ENCODE data around the gene RIN3. TPM values are rescaled to one million over a fixed set of nuclear protein-coding genes. Genes with fewer than 3 reads are reported as not detected.
A peak's percentile ranks its signal among the peaks of the same experiment; 100 is the strongest.

Gene RIN3
- total and polyA plus RNA-seq, 10 donors = 17.2 to 117 (median 75.7) TPM

DNA sequence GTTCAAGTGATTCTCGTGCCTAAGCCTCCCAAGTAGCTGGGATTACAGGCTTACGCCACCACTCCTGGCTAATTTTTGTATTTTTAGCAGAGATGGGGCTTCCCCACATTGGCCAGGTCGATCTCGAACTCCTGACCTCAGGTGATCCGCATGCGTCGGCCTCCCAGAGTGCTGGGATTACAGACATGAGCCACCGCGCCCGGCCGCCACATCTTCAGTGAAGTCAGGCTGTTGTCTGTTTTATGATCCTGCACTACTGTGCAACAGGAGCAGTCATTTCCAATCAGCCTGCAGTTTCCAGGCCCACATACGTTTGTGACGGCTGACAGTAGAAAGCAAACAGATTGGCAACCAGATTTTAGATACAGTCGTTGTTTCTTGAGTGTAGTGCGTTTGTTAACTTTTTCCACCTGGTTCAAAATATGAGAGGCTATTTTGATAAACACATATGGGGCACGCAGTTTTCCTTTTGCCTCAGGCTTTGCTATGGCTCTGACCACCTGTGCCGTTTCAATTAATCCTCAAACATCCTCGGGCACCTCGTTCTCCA, 160.1 kb downstream of the RIN3 start:
- peak; percentile 51 for DNase-seq
- H3K4me1 ChIP-seq = peaks cover 12 to 96% (median 63%) of the 10 kb centered on the region in 6 donors
- 76 to 92% (median 86%) methylated on average over 18 to 19 of the region's 19 CpGs for WGBS, 5 donors
- peaks cover 0 to 98% (median 29%) of the 10 kb centered on the region in 6 donors for H3K36me3 ChIP-seq
- no peaks in the 10 kb centered on the region for H3K27me3 ChIP-seq (replicated peaks in 1 of 7)
- no peaks in the 10 kb centered on the region for H3K9me3 ChIP-seq
- H3K27ac ChIP-seq = peak overlapping the region in 3 of 8 donors; percentile 12 to 86 (median 17)
- intact Hi-C loops (cut with DNase I; ENCODE audit: low total_unique reads) = no loop called here
- H3K4me3 ChIP-seq = no peak overlapping the region
- TF ChIP-seq, protein P1, sequence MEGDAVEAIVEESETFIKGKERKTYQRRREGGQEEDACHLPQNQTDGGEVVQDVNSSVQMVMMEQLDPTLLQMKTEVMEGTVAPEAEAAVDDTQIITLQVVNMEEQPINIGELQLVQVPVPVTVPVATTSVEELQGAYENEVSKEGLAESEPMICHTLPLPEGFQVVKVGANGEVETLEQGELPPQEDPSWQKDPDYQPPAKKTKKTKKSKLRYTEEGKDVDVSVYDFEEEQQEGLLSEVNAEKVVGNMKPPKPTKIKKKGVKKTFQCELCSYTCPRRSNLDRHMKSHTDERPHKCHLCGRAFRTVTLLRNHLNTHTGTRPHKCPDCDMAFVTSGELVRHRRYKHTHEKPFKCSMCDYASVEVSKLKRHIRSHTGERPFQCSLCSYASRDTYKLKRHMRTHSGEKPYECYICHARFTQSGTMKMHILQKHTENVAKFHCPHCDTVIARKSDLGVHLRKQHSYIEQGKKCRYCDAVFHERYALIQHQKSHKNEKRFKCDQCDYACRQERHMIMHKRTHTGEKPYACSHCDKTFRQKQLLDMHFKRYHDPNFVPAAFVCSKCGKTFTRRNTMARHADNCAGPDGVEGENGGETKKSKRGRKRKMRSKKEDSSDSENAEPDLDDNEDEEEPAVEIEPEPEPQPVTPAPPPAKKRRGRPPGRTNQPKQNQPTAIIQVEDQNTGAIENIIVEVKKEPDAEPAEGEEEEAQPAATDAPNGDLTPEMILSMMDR (IDR thresholded peaks at IDR 0.05 in 8 of 11, conservative IDR thresholded peaks at IDR 0.05 in 3 of 11) = no peak
- no peak for TF ChIP-seq POLR2A (IDR thresholded peaks at IDR 0.05)
- no peak for TF ChIP-seq POLR2AphosphoS5 (IDR thresholded peaks at IDR 0.05)

- H3K4me3 ChIP-seq = peak overlapping the region in 1 of 8 donors; percentile 29
- peaks cover 0 to 98% (median 39%) of the 10 kb centered on the region in 6 donors for H3K36me3 ChIP-seq
- 55 to 69% (median 66%) methylated on average over 4 to 6 of the region's 6 CpGs for WGBS, 5 donors
- intact Hi-C loops (cut with DNase I; ENCODE audit: low total_unique reads) = no loop called here
- H3K27ac ChIP-seq = peak overlapping the region in 7 of 8 donors; percentile 22 to 86 (median 71)
- peak; percentile 66 for DNase-seq
- H3K9me3 ChIP-seq = peaks cover 0 to 4% (median 0%) of the 10 kb centered on the region in 8 donors
- no peaks in the 10 kb centered on the region for H3K27me3 ChIP-seq (replicated peaks in 1 of 7)
- TF ChIP-seq POLR2A (IDR thresholded peaks at IDR 0.05) (no peak), POLR2AphosphoS5 (IDR thresholded peaks at IDR 0.05) (no peak)
- TF ChIP-seq, protein P1 (IDR thresholded peaks at IDR 0.05 in 8 of 11, conservative IDR thresholded peaks at IDR 0.05 in 3 of 11) = no peak
- peaks cover 12 to 90% (median 49%) of the 10 kb centered on the region in 6 donors for H3K4me1 ChIP-seq
Measured at GRCh38 chr14:92675421-92675820, 161.8 kb downstream of the RIN3 start.

DNA sequence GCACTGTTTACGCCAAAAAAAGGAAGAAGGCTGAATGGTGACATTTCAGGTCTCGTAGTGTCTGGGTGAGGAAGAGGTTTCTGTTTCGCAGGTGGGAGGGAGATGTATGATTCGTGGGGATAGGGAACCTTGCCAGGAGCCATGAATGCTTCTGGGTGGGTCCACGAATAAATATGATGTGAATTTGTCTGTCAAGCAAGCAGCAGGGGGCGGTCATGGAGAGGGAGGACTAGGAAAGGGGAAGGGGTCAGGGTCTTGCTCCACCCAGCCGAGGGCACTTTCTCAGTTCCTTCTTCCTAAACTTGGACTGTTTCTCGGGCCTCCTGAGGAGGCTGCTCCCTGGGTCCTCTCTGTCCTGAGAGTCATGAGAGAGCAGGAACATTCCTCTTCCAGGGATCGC, 162.4 kb downstream of the RIN3 start:
- TF ChIP-seq, protein P1 (IDR thresholded peaks at IDR 0.05 in 8 of 11, conservative IDR thresholded peaks at IDR 0.05 in 3 of 11) = peak in 1 of 11 experiments; percentile 13
- no peak for TF ChIP-seq POLR2A (IDR thresholded peaks at IDR 0.05)
- Histone ChIP-seq H3K36me3 (peaks cover 0 to 98% (median 40%) of the 10 kb centered on the region in 6 donors), H3K4me1 (peaks cover 16 to 90% (median 49%) of the 10 kb centered on the region in 6 donors), H3K27ac (peak overlapping the region in 7 of 8 donors; percentile 22 to 86 (median 71)), H3K9me3 (peaks cover 0 to 6% (median 0%) of the 10 kb centered on the region in 8 donors), H3K27me3 (replicated peaks in 1 of 7) (no peaks in the 10 kb centered on the region), H3K4me3 (peak overlapping the region in 1 of 8 donors; percentile 29)
- 27 to 44% (median 36%) methylated on average over 9 of the region's 9 CpGs for whole genome bisulfite sequencing, 5 donors
- peak; percentile 80 for DNase-seq
- intact Hi-C loops (cut with DNase I; ENCODE audit: low total_unique reads) = no loop called here

DNA sequence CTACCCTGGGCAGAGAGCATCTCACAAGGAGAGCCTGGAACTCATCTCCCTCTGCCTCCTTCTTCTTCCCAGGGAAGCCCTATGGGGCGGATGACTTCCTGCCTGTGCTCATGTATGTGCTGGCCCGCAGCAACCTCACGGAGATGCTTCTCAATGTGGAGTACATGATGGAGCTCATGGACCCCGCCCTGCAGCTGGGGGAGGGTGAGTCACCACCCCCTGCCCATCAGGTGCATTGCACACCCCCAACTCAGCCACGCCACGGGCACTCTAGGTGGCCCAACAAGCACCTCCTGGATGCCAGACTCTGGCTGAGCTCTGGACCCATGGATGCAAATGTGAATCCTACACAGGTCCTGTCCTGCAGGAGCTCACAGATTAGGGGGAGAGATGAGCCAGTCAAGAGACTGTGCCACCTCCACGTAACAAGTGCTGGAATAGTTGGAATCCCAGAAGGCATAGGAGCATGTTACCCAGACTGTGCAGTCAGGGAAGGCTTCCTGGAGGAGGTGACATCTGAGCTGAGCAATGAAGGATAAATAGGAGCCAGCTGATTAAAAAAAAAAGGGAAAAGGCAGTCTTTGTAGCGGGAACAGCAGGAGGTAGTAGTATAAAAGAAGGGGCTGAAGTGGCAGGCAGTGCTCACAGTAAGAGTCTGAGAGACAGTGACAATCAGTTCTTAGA, 163.0 kb downstream of the RIN3 start:
- intact Hi-C loops (cut with DNase I; ENCODE audit: low total_unique reads) = no loop called here
- TF ChIP-seq, protein P1 (IDR thresholded peaks at IDR 0.05 in 8 of 11, conservative IDR thresholded peaks at IDR 0.05 in 3 of 11) = no peak
- TF ChIP-seq POLR2A (IDR thresholded peaks at IDR 0.05) = no peak
- TF ChIP-seq POLR2AphosphoS5 (IDR thresholded peaks at IDR 0.05) = peak in 2 of 3 donors; percentile 26 to 58

More for the DNA sequence above, 163.0 kb downstream of the RIN3 start:
- Histone ChIP-seq H3K9me3 (peaks cover 0 to 6% (median 0%) of the 10 kb centered on the region in 8 donors), H3K27me3 (replicated peaks in 1 of 7) (no peaks in the 10 kb centered on the region), H3K27ac (peak overlapping the region in 6 of 8 donors; percentile 39 to 86 (median 72)), H3K4me1 (peaks cover 21 to 90% (median 53%) of the 10 kb centered on the region in 6 donors), H3K4me3 (peak overlapping the region in 1 of 8 donors; percentile 29), H3K36me3 (peaks cover 0 to 98% (median 45%) of the 10 kb centered on the region in 6 donors)
- 69 to 86% (median 78%) methylated on average over 7 to 8 of the region's 8 CpGs for WGBS, 5 donors
- DNase-seq = peak; percentile 77

Measured in spleen (tissue), 11 donors.